Suprapubic skin (tissue), 4 donors: ENCODE results near the gene NCL. TPM values are rescaled to one million over a fixed set of nuclear protein-coding genes. Genes with fewer than 3 reads are reported as not detected.
"Not testable (repeated sequence)": the region's sequence is repeated elsewhere in the genome, so short reads cannot be mapped to it uniquely, and the experiment has no call there.

ENCODE experiments used
- DNase-seq, 2 donors: peaks; one replicate each; pipeline ENCODE4 v3.0.0-alpha.2; 2019; ENCODE audit warnings: low spot score in 2 of 2
- H3K27ac ChIP-seq: fragments of 200-600 bp; sonication (generic); one replicate; pipeline ENCODE4 v1.5.1; 2019
- H3K27me3 ChIP-seq: fragments of 200-600 bp; sonication (generic); one replicate; pipeline ENCODE4 v1.5.1; 2019
- H3K36me3 ChIP-seq: fragments of 200-600 bp; sonication (generic); one replicate; pipeline ENCODE4 v1.5.1; 2019
- H3K4me1 ChIP-seq: fragments of 200-600 bp; sonication (generic); one replicate; pipeline ENCODE4 v1.5.1; 2019
- H3K4me3 ChIP-seq: fragments of 200-600 bp; sonication (generic); one replicate; pipeline ENCODE4 v1.5.1; 2019; ENCODE audit warnings: mild to moderate bottlenecking
- H3K9me3 ChIP-seq: fragments of 200-600 bp; sonication (generic); one replicate; pipeline ENCODE4 v1.5.1; 2019
- CTCF ChIP-seq, 2 donors: fragments of 200-600 bp in 1 of 2; fragments of 450-650 bp in 1 of 2; sonication (generic) in 1 of 2; IDR thresholded peaks; one replicate each; pipeline ENCODE4 v1.5.1; 2016 to 2019; ENCODE audit warnings: antibody characterized with exemption in 2 of 2, mild to moderate bottlenecking in 1 of 2, moderate library complexity in 1 of 2
- EP300 ChIP-seq: sonication (generic); formaldehyde crosslinking; IDR thresholded peaks from one replicate; pipeline ENCODE4 v1.6.1; 2017; ENCODE audit warnings: antibody characterized with exemption
- POLR2A ChIP-seq, 2 donors: fragments of 450-650 bp; IDR thresholded peaks; one replicate each; pipeline ENCODE4 v1.6.1; 2017; ENCODE audit warnings: antibody characterized with exemption in 2 of 2, mild to moderate bottlenecking in 2 of 2, moderate library complexity in 2 of 2
- POLR2AphosphoS5 ChIP-seq, 3 donors: sonication (generic); formaldehyde crosslinking; IDR thresholded peaks; one replicate each; pipeline ENCODE4 v1.6.1; 2017; ENCODE audit warnings: antibody characterized with exemption in 3 of 3
- WGBS: methylation state at CpG from one replicate; pipeline ENCODE4 v1.1.5; 2018; 5-methylcytosine and 5-hydroxymethylcytosine counted together
- total RNA-seq, 4 donors: library from RNA; depleted of rRNA; stranded (reverse); fragments of >200 nt; gene quantifications; one replicate each; pipeline ENCODE4 v1.1.0, GENCODE V29; 2016

The NCL gene
- total RNA-seq, 4 donors from 2014 or later: 142 to 384 (median 205) TPM

DNA sequence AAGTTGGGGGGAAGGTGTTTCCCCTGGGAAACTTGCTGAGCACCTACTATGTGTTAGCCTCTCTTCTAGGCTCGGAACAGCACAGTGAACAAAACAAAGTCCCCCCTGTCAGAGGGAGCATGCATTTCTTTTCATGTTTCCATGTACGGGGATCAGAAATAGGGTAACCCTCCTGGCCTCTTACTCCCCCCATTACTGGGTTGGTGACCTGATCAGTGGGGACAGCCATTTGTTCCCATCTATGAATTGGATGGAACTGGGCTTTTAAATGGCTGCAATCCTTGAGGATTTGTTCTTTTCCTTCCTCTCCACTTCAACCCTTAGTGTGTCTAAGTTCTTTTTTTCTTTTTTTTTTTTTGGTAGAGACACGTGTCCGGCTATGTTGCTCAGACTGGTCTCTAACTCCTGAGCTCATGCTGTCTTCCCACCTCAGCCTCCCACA, 13.7 kb downstream of the NCL start:
- H3K4me1 ChIP-seq: no peaks in the 10 kb centered on the region
- H3K27ac ChIP-seq: no peak overlapping the region
- no peak for DNase-seq
- no peaks in the 10 kb centered on the region for H3K27me3 ChIP-seq
- H3K4me3 ChIP-seq: no peak overlapping the region
- no peaks in the 10 kb centered on the region for H3K9me3 ChIP-seq
- H3K36me3 ChIP-seq: peaks cover 28% of the 10 kb centered on the region
- WGBS: 87% methylated on average over 4 of the region's 4 CpGs
- TF ChIP-seq EP300 (no peak), POLR2AphosphoS5 (IDR thresholded peaks at IDR 0.05) (no peak), CTCF (IDR thresholded peaks at IDR 0.05) (no peak), POLR2A (IDR thresholded peaks at IDR 0.05) (no peak)

DNA sequence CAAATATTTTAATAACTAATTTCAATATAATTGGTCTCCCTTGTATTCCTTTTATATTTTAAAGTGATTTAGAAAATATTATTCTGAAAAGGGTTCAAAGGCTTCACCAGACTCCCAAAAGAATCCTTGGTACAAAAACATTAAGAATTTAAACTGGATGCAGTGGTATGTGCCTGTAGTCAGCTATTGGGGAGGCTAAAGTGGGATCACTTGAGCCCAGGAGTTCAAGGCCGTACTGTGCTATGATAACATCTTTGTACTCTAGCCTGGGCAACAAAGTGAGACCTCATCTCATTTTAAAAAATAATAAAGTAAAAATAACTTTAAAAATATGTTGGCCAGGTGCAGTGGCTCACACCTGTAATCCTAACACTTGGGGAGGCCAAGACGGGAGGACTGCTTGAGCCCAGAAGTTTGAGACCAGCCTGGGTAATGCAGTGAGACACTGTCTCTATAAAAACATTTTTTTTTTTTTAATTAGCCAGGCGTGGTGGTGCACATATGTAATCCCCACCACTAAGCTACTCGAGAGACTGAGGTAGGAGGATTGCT, 14.7 kb downstream of the NCL start:
- no peak for TF ChIP-seq POLR2AphosphoS5 (IDR thresholded peaks at IDR 0.05)
- no peak for TF ChIP-seq CTCF (IDR thresholded peaks at IDR 0.05)
- TF ChIP-seq POLR2A (IDR thresholded peaks at IDR 0.05): no peak
- TF ChIP-seq EP300: no peak
- no peaks in the 10 kb centered on the region for H3K27me3 ChIP-seq
- no peaks in the 10 kb centered on the region for H3K9me3 ChIP-seq
- H3K4me3 ChIP-seq: no peak overlapping the region
- 84% methylated on average over 4 of the region's 4 CpGs for WGBS
- DNase-seq: no peak
- no peaks in the 10 kb centered on the region for H3K4me1 ChIP-seq
- H3K36me3 ChIP-seq: peaks cover 19% of the 10 kb centered on the region
- no peak overlapping the region for H3K27ac ChIP-seq

GRCh38 chr2:231436957-231437356, 27.3 kb downstream of the NCL start:
- DNase-seq: no peak
- H3K27ac ChIP-seq: no peak overlapping the region
- 87% methylated on average over 8 of the region's 13 CpGs for WGBS

DNA sequence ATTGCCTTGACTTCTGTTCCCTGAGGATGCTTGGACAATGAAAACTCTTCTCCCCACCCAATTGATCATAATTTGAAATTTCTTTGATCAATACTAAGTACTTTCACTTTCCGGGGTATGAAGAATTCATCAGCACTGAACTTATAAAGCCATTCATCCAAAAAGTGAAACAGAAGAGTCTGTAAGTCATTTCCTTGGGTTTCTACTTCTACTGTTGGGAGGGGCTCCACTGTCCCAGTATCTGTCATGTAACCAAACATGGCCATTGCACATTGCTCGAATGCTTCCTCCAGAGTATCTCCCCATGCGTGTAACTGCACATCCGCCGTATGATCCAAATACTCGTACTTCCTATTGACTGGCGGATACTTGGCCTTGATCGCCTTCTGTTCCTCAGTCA, 30.3 kb downstream of the NCL start:
- Histone ChIP-seq H3K27me3 (no peaks in the 10 kb centered on the region), H3K9me3 (no peaks in the 10 kb centered on the region), H3K4me3 (no peak overlapping the region), H3K4me1 (no peaks in the 10 kb centered on the region), H3K27ac (no peak overlapping the region), H3K36me3 (no peaks in the 10 kb centered on the region)
- no peak for DNase-seq
- WGBS: 68% methylated on average over 8 of the region's 8 CpGs
- TF ChIP-seq EP300 (no peak), POLR2AphosphoS5 (IDR thresholded peaks at IDR 0.05) (no peak), CTCF (IDR thresholded peaks at IDR 0.05) (no peak), POLR2A (IDR thresholded peaks at IDR 0.05) (no peak)

More at GRCh38 chr2:231436957-231437356, 27.3 kb downstream of the NCL start:
- TF ChIP-seq POLR2AphosphoS5 (IDR thresholded peaks at IDR 0.05) (no peak), CTCF (IDR thresholded peaks at IDR 0.05) (no peak), EP300 (no peak), POLR2A (IDR thresholded peaks at IDR 0.05) (no peak)
- no peak overlapping the region for H3K4me3 ChIP-seq
- H3K36me3 ChIP-seq: no peaks in the 10 kb centered on the region
- H3K9me3 ChIP-seq: no peaks in the 10 kb centered on the region
- H3K27me3 ChIP-seq: no peaks in the 10 kb centered on the region
- H3K4me1 ChIP-seq: no peaks in the 10 kb centered on the region

DNA sequence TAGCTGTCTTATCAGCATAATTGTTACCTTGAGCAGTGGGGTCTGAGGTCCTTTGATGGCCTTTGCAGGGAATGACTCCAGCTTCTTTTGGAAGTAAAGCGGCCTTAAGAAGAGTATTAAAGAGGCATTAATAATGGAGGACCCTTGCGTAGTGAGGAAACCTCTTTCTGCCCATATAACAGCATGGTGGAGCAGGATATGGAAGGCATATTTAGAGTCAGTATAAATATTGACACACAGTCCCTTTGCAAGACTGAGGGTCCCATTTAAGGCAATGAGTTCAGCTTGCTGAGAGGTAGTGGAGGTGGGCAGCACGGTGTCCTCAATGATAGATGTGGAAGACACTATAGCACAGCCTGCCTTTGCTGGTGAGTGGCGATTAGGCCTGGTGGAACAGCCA, 32.7 kb downstream of the NCL start:
- H3K9me3 ChIP-seq: no peaks in the 10 kb centered on the region
- DNase-seq: no peak
- H3K36me3 ChIP-seq: no peaks in the 10 kb centered on the region
- H3K4me3 ChIP-seq: no peak overlapping the region
- no peak overlapping the region for H3K27ac ChIP-seq
- H3K4me1 ChIP-seq: no peaks in the 10 kb centered on the region
- no peak for TF ChIP-seq POLR2A (IDR thresholded peaks at IDR 0.05)
- TF ChIP-seq EP300: no peak
- no peaks in the 10 kb centered on the region for H3K27me3 ChIP-seq
- WGBS: 96% methylated on average over 4 of the region's 4 CpGs

GRCh38 chr2:231430437-231430836, 33.8 kb downstream of the NCL start:
- H3K9me3 ChIP-seq, H3K4me3 ChIP-seq, H3K4me1 ChIP-seq, DNase-seq, H3K27ac ChIP-seq, H3K27me3 ChIP-seq, H3K36me3 ChIP-seq: not testable (repeated sequence)
- WGBS: 87% methylated on average over 4 of the region's 4 CpGs
